HCT116 (cell line): ENCODE results near the gene CTIF. TPM values are rescaled to one million over a fixed set of nuclear protein-coding genes. Genes with fewer than 3 reads are reported as not detected.

Source experiments
- ATAC-seq: fragments of 200-7000 bp; cut with Tn5 transposase; 2 replicates; pipeline ENCODE4 v1.9.1; 2020; ENCODE audit warnings: mild to moderate bottlenecking, moderate library complexity
- BruUV-seq: library from RNA; stranded (reverse); fragments of 400-500 nt; replicated peaks from 2 replicates; lab custom pipeline; 2021; lab: Mats Ljungman, UMichigan
- CTCF ChIA-PET: fragments of 300-600 bp; sonication (Branson Sonifier 250); formaldehyde crosslinking; loops from one replicate; lab custom pipeline; 2021; ENCODE audit warnings: antibody characterized with exemption; lab: Charles Lee
- POLR2A ChIA-PET: fragments of 300-600, 350-600 bp; sonication (Branson Sonifier 250); formaldehyde crosslinking; loops from one replicate; lab custom pipeline; 2021; ENCODE audit warnings: antibody characterized with exemption; lab: Charles Lee
- RAD21 ChIA-PET, 2 experiments: fragments of 300-600 bp; sonication (Branson Sonifier 250); formaldehyde crosslinking; loops; one replicate each; lab custom pipeline; 2023; ENCODE audit warnings: low total read pairs in 2 of 2; ENCODE audit not compliant: uncharacterized antibody in 2 of 2, unreplicated experiment in 2 of 2, low non-redundant PET in 1 of 2; lab: Charles Lee
- DNase-seq: peaks from one replicate; pipeline ENCODE4 v3.0.0-alpha.2; 2010; ENCODE audit warnings: low read depth, low spot score
- H2AFZ ChIP-seq: fragments of 200-600 bp; shearing (Covaris generic), sonication (generic); 2 replicates; pipeline ENCODE4 v1.6.1; 2017; ENCODE audit warnings: low read depth, mixed run types, mixed read lengths, antibody characterized with exemption, low read length; ENCODE audit not compliant: poor library complexity, severe bottlenecking
- H3K27ac ChIP-seq: 2 replicates; pipeline ENCODE4 v1.5.1; 2012; ENCODE audit warnings: low read depth, low read length
- H3K27me3 ChIP-seq: fragments of 200-600 bp; sonication (generic); 2 replicates; pipeline ENCODE4 v1.6.1; 2016; ENCODE audit warnings: mixed run types, low read length, mixed read lengths; ENCODE audit not compliant: insufficient read depth
- H3K36me3 ChIP-seq, 2 experiments: fragments of 200-500 bp in 1 of 2; fragments of 200-600 bp in 1 of 2; sonication (Bioruptor generic) in 1 of 2; sonication (generic) in 1 of 2; 2 replicates each; pipeline versions ENCODE4 v1.5.1 to v1.6.1; 2014 to 2016; ENCODE audit warnings: low read length in 2 of 2, inconsistent platforms in 1 of 2, mixed read lengths in 1 of 2, mixed run types in 1 of 2; ENCODE audit not compliant: insufficient read depth in 2 of 2, control insufficient read depth in 1 of 2
- H3K4me1 ChIP-seq, 2 experiments: fragments of 200-600 bp in 1 of 2; sonication (generic) in 1 of 2; 2 replicates each; pipeline versions ENCODE4 v1.5.1 to v1.6.1; 2012 to 2017; ENCODE audit warnings: low read length in 2 of 2, inconsistent platforms in 1 of 2, mild to moderate bottlenecking in 1 of 2, mixed read lengths in 1 of 2, mixed run types in 1 of 2, moderate library complexity in 1 of 2; ENCODE audit not compliant: insufficient read depth in 2 of 2, control insufficient read depth in 1 of 2
- H3K4me2 ChIP-seq: fragments of 200-600 bp; sonication (generic); 2 replicates; pipeline ENCODE4 v1.6.1; 2017; ENCODE audit warnings: mixed run types, low read length, mixed read lengths
- H3K4me3 ChIP-seq, 2 experiments: fragments of 200-600 bp in 1 of 2; sonication (generic) in 1 of 2; replicated peaks in 1 of 2; 2 replicates each; pipeline ENCODE4 v1.5.1; 2011 to 2016; ENCODE audit warnings: low read length in 2 of 2, control low read depth in 1 of 2, low read depth in 1 of 2, mild to moderate bottlenecking in 1 of 2, mixed read lengths in 1 of 2, mixed run types in 1 of 2
- H3K79me2 ChIP-seq: fragments of 200-600 bp; sonication (generic); 2 replicates; pipeline ENCODE4 v1.6.1; 2017; ENCODE audit warnings: mild to moderate bottlenecking, mixed run types, low read length, moderate library complexity, mixed read lengths; ENCODE audit not compliant: insufficient read depth
- H3K9ac ChIP-seq: fragments of 200-600 bp; sonication (generic); 2 replicates; pipeline ENCODE4 v1.6.1; 2016; ENCODE audit warnings: low read length, mixed read lengths
- H3K9me2 ChIP-seq: fragments of 200-600 bp; sonication (generic), shearing (Covaris generic); 2 replicates; pipeline ENCODE4 v1.6.1; 2017; ENCODE audit warnings: mixed run types, mild to moderate bottlenecking, moderate library complexity; ENCODE audit not compliant: insufficient read depth
- H3K9me3 ChIP-seq, 2 experiments: fragments of 200-500 bp in 1 of 2; fragments of 200-600 bp in 1 of 2; sonication (Bioruptor generic) in 1 of 2; sonication (generic) in 1 of 2; 2 replicates each; pipeline ENCODE4 v1.6.1; 2014 to 2017; ENCODE audit warnings: low read length in 2 of 2, mixed read lengths in 2 of 2, inconsistent platforms in 1 of 2, low read depth in 1 of 2, mild to moderate bottlenecking in 1 of 2, mixed run types in 1 of 2, moderate library complexity in 1 of 2; ENCODE audit not compliant: control insufficient read depth in 1 of 2, insufficient read depth in 1 of 2
- H4K20me1 ChIP-seq: fragments of 200-600 bp; sonication (generic), shearing (Covaris generic); 2 replicates; pipeline ENCODE4 v1.6.1; 2017; ENCODE audit warnings: mixed run types, mild to moderate bottlenecking, moderate library complexity; ENCODE audit not compliant: insufficient read depth
- ATF3 ChIP-seq: IDR thresholded peaks from 2 replicates; pipeline ENCODE4 v1.6.1; 2012
- CBX3 ChIP-seq: IDR thresholded peaks from 2 replicates; pipeline ENCODE4 v1.6.1; 2012; ENCODE audit warnings: low read depth
- CEBPB ChIP-seq: IDR thresholded peaks from 2 replicates; pipeline ENCODE4 v1.6.1; 2012; ENCODE audit warnings: low read depth
- EZH2phosphoT487 ChIP-seq: fragments of 200-600 bp; IDR thresholded peaks from 2 replicates; pipeline ENCODE4 v1.6.1; 2018; ENCODE audit warnings: antibody characterized with exemption, borderline replicate concordance
- FOSL1 ChIP-seq: IDR thresholded peaks from 2 replicates; pipeline ENCODE4 v1.6.1; 2012; ENCODE audit warnings: low read depth
- JUND ChIP-seq: IDR thresholded peaks from 2 replicates; pipeline ENCODE4 v1.6.1; 2012
- MAX ChIP-seq: IDR thresholded peaks from 2 replicates; pipeline ENCODE4 v1.6.1; 2012
- POLR2AphosphoS5 ChIP-seq: IDR thresholded peaks from 2 replicates; pipeline ENCODE4 v1.6.1; 2011; ENCODE audit warnings: mild to moderate bottlenecking, low read depth, low read length, moderate library complexity
- SIN3A ChIP-seq: IDR thresholded peaks from 2 replicates; pipeline ENCODE4 v1.6.1; 2012; ENCODE audit warnings: low read depth
- SP1 ChIP-seq: IDR thresholded peaks from 2 replicates; pipeline ENCODE4 v1.6.1; 2012; ENCODE audit warnings: low read depth
- TCF7L2 ChIP-seq: IDR thresholded peaks from 2 replicates; pipeline ENCODE4 v1.7.0; 2011; ENCODE audit warnings: borderline replicate concordance, inconsistent platforms; ENCODE audit not compliant: insufficient read depth, insufficient read length; ENCODE audit errors: extremely low read depth
- YY1 ChIP-seq: IDR thresholded peaks from 2 replicates; pipeline ENCODE4 v1.6.1; 2011; ENCODE audit warnings: low read length, low read depth, moderate library complexity, mild to moderate bottlenecking; ENCODE audit not compliant: insufficient replicate concordance; ENCODE audit errors: extremely low read depth
- ZFX ChIP-seq: fragments of 450-650 bp; IDR thresholded peaks from 2 replicates; pipeline ENCODE4 v1.6.1; 2017
- intact Hi-C: fragments of 100-400 bp; cut with micrococcal nuclease; formaldehyde crosslinking; loops from 2 replicates; pipeline ENCODE4 v1.10.0; 2022
- total RNA-seq: library from RNA; stranded (reverse); gene quantifications from one replicate; pipeline ENCODE4 v1.2.1, GENCODE V29; 2021; ENCODE audit not compliant: unreplicated experiment
- TF ChIP-seq, protein P1 (sequence below): IDR thresholded peaks from 2 replicates; pipeline ENCODE4 v1.6.1; 2011; ENCODE audit warnings: mild to moderate bottlenecking, low read length, moderate library complexity; ENCODE audit not compliant: insufficient replicate concordance; ENCODE audit errors: extremely low read depth
- TF ChIP-seq, protein P2 (sequence below): IDR thresholded peaks from 2 replicates; pipeline ENCODE4 v1.6.1; 2012; ENCODE audit warnings: low read depth

Gene CTIF
- total RNA-seq, 1 experiment from 2014 or later, result 19.7 TPM

DNA sequence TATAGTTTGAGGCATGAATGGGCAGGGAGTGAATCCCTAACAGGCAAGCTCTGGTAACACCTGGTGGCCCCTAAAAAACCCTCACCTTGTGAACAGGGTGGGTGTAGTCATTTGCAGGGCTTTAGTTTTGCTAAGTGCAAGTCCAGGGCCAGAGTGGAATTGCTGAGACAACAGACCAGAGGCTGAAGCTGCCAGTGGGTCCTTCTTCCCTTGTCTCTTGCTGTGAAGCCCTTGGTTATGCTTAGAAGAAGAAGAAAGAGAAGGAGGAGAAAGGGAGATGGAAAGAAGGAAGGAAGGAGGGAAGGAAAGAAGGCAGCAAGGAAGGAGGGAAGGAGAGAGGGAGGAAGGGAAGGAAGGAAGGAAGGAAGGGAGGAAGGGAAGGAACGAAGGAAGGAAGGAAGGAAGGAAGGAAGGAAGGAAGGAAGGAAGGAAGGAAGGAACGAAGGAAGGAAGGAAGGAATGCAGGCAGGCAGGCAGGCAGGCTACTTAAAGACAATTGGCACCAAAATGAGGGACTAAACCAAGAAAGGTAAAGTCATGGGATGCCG lies 366.1 kb downstream of the CTIF start:
- H3K36me3 ChIP-seq, result no peaks in the 10 kb centered on the region
- no peak overlapping the region for H3K9ac ChIP-seq
- RAD21 ChIA-PET, result no interaction called here
- ATAC-seq, result no peak
- no peaks in the 10 kb centered on the region for H3K9me2 ChIP-seq
- intact Hi-C loops, result no loop called here
- H3K27me3 ChIP-seq, result peaks cover 19% of the 10 kb centered on the region; the same call in 1 of the 2 replicates
- no peak overlapping the region for H3K27ac ChIP-seq
- no peak for TF ChIP-seq MAX
- no peak for TF ChIP-seq CEBPB
- TF ChIP-seq SIN3A, result no peak
- no peak for TF ChIP-seq EZH2phosphoT487
- TF ChIP-seq TCF7L2, result no peak
- TF ChIP-seq SP1, result no peak
- CTCF ChIA-PET, result no interaction called here
- H3K4me1 ChIP-seq, result peaks cover 18 to 30% of the 10 kb centered on the region in 2 experiments
- POLR2A ChIA-PET, result no interaction called here
- H3K4me2 ChIP-seq, result no peak overlapping the region
- no peaks in the 10 kb centered on the region for H4K20me1 ChIP-seq
- DNase-seq, result no peak
- no peaks in the 10 kb centered on the region for H3K79me2 ChIP-seq
- no TSS peak for BruUV-seq
- H3K9me3 ChIP-seq, result no peaks in the 10 kb centered on the region
- no peak overlapping the region for H2AFZ ChIP-seq
- H3K4me3 ChIP-seq, result no peak overlapping the region

GRCh38 chr18:48905513-48905912 lies 366.7 kb downstream of the CTIF start:
- DNase-seq (no peak), ATAC-seq (no peak)
- H3K4me2 ChIP-seq, result no peak overlapping the region
- peaks cover 18 to 30% of the 10 kb centered on the region in 2 experiments for H3K4me1 ChIP-seq
- no peak overlapping the region for H2AFZ ChIP-seq
- BruUV-seq, result no TSS peak
- H3K4me3 ChIP-seq, result no peak overlapping the region
- no peaks in the 10 kb centered on the region for H3K79me2 ChIP-seq
- no peaks in the 10 kb centered on the region for H4K20me1 ChIP-seq
- no peak overlapping the region for H3K27ac ChIP-seq
- intact Hi-C loops, result no loop called here
- H3K9me3 ChIP-seq, result no peaks in the 10 kb centered on the region
- H3K36me3 ChIP-seq, result no peaks in the 10 kb centered on the region
- POLR2A ChIA-PET, result no interaction called here
- H3K27me3 ChIP-seq, result peaks cover 16% of the 10 kb centered on the region; the same call in 1 of the 2 replicates
- H3K9ac ChIP-seq, result no peak overlapping the region
- RAD21 ChIA-PET, result no interaction called here
- no peaks in the 10 kb centered on the region for H3K9me2 ChIP-seq
- CTCF ChIA-PET, result no interaction called here
- no peak for TF ChIP-seq MAX
- TF ChIP-seq CBX3, result no peak
- no peak for TF ChIP-seq FOSL1
- TF ChIP-seq JUND, result no peak
- TF ChIP-seq YY1, result no peak
- TF ChIP-seq, protein P1, sequence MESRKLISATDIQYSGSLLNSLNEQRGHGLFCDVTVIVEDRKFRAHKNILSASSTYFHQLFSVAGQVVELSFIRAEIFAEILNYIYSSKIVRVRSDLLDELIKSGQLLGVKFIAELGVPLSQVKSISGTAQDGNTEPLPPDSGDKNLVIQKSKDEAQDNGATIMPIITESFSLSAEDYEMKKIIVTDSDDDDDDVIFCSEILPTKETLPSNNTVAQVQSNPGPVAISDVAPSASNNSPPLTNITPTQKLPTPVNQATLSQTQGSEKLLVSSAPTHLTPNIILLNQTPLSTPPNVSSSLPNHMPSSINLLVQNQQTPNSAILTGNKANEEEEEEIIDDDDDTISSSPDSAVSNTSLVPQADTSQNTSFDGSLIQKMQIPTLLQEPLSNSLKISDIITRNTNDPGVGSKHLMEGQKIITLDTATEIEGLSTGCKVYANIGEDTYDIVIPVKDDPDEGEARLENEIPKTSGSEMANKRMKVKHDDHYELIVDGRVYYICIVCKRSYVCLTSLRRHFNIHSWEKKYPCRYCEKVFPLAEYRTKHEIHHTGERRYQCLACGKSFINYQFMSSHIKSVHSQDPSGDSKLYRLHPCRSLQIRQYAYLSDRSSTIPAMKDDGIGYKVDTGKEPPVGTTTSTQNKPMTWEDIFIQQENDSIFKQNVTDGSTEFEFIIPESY, result no peak
- no peak for TF ChIP-seq ZFX
- TF ChIP-seq ATF3, result no peak
- no peak for TF ChIP-seq POLR2AphosphoS5
- TF ChIP-seq, protein P2, sequence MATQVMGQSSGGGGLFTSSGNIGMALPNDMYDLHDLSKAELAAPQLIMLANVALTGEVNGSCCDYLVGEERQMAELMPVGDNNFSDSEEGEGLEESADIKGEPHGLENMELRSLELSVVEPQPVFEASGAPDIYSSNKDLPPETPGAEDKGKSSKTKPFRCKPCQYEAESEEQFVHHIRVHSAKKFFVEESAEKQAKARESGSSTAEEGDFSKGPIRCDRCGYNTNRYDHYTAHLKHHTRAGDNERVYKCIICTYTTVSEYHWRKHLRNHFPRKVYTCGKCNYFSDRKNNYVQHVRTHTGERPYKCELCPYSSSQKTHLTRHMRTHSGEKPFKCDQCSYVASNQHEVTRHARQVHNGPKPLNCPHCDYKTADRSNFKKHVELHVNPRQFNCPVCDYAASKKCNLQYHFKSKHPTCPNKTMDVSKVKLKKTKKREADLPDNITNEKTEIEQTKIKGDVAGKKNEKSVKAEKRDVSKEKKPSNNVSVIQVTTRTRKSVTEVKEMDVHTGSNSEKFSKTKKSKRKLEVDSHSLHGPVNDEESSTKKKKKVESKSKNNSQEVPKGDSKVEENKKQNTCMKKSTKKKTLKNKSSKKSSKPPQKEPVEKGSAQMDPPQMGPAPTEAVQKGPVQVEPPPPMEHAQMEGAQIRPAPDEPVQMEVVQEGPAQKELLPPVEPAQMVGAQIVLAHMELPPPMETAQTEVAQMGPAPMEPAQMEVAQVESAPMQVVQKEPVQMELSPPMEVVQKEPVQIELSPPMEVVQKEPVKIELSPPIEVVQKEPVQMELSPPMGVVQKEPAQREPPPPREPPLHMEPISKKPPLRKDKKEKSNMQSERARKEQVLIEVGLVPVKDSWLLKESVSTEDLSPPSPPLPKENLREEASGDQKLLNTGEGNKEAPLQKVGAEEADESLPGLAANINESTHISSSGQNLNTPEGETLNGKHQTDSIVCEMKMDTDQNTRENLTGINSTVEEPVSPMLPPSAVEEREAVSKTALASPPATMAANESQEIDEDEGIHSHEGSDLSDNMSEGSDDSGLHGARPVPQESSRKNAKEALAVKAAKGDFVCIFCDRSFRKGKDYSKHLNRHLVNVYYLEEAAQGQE, result no peak
